NOMO-1 treated with DMSO at 0.1 percent for 48 hours (cell line): ENCODE results near the gene EYS.

Experiments
- DNase-seq: peaks from one replicate; lab custom pipeline; 2025; ENCODE audit not compliant: unreplicated experiment; lab: John Stamatoyannopoulos, UW

Gene EYS

DNA sequence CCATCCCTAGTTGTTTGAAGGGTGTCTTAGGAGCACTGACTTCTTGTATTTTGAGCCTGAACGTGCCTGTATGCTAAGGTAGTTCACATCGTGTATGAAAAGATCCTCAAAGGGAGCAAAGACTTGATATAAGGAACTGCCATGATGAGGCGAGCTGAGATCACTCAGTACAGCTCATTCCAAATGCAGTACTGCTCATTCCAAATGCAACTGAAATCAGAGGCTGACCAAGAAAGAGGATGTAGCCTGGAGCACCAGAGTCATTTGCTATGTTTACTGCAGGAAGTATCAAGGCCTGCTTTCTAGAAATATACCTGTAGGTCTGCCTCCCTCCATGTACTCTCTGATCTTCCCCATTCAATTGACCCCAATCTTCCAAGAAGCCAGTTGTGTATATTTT lies 832.2 kb downstream of the EYS start:
- no peak for DNase-seq

DNA sequence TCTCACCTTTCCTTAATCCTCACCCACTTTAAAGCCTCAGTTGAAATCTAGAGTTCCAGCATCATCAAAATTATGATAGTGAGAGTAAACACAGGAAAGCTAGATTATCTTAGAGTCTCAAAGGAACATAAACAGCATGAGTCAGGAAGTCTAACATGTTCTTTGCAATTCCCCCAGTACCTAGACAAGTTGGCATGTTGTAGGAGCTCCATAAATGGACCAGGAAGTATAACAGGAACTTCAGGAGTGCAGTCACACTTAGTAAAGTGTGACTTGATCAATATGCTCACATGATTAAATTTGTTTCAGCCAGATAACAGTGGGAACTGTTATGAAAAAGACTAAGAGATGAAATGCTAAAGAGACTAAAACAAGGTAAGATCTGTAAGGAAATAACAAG lies 834.4 kb downstream of the EYS start:
- no peak for DNase-seq

DNA sequence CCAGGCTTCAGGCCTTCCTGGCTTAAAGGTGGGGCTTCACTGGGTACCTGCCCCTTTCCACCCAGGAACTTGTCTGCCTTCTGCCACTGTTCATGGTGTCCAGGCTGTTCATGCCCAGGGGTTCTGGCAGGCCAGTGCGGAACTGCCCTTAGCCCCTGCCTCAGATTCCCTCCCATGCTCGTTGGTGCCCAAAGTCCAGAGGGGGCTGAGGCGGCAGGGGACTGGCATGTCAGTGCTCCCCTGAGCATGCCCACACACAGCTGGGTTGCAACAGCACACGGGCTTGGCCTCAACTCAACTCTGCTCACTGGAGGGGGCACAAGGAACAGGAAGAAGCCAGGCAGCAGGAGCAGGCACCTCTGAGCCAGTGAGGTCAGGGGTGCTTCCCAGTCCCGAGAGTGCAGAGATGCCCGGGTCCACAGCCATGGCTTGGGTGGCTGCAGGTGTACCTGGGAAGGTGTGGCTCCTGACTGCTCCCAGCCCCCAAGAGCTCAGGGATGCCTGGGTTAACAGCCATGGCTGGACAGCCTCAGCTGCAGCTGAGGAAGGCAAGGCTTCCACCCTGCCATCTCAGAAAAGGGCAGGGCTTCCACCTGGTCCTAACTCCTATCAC lies 845.9 kb downstream of the EYS start:
- no peak for DNase-seq

DNA sequence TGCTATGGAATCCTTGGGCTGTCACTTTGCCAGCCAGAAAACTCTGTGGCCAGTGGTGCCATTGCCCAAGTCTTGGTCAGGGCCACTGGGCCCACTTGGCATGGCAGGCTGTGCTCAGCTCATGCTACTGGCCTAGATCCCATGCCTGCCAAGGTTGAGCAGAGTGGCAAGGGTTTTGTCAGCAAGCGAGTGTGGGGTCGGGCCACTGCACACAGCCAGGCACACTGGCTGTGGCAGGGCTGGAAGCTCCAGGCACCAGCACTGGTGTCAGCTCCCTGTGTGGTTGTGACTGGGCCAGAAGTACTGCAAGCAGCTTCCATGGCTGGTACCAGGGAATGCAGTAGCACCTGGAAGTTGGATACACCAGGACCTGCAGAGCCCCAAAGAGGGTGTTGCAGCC lies 846.8 kb downstream of the EYS start:
- DNase-seq: no peak

DNA sequence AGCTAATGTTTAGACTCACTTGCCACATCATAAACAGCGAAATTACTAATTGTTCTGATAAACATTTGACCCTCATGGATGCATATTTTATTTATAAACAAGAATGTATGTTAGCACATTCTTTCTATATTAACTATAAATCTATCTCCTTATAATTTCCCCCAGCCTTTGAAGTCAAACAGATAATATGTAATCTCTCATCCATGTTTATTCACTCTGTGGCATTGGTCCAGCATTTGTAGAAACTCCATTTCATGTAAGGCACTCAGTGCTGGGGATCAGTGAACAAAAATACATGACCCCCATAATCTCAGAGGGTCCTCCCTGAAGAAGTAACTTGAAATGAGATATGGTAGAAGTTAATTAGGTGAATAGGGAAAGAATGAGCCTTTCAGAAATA lies 856.9 kb downstream of the EYS start:
- DNase-seq: no peak

DNA sequence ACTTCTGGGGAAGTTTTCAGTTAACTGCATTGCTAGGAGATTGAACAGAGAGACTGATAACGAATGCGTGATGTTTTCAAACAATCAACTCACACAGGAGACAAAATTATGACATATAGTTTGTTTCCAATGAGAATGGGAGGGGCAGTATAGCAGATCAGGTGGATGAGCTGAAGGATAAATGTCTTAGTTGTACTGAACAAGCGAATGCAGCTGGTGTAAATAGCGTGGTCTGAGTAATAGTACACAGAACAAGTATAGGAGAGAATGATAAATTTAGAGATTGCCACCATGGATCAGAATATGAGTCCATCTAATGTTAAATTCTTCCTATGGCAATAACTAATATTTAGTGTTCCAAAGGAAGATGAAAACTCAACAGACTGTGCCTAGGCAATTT lies 858.6 kb downstream of the EYS start:
- no peak for DNase-seq

DNA sequence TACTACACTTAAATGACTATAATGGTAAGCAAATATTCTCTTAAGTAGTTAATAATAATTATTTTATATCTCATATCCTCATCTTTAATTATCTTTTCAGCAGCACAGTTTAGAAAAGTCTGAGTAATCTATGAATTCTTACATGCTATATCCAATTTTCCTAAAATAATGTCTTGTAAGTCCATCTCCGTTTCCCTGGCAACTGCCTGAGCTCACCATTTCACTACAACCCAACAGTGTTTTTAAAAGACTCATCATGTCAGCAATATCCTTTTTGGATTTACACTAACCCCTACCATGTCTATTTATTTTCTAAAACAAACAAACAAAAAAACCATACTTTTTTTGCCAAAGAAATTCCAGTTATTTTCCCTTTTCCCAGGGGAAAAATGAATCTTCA lies 859.6 kb downstream of the EYS start:
- no peak for DNase-seq

DNA sequence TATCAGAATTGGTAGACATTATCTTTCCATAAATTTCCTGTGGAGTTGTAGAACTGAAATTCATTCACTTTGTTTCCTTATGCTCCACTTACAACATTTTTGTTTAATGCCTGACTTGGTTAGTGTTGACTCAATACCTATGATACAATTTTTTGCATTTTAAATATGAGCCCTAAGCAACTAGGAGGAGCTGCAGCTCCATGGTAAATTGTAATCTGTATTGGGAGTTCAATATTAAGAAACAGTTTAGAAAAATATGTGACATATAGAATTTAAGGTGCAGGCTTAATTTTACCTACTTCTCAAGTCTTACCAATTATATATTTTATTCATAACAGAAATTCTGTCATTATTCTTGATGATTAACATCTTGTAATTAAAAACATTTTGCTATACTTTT lies 868.3 kb downstream of the EYS start:
- DNase-seq: no peak

DNA sequence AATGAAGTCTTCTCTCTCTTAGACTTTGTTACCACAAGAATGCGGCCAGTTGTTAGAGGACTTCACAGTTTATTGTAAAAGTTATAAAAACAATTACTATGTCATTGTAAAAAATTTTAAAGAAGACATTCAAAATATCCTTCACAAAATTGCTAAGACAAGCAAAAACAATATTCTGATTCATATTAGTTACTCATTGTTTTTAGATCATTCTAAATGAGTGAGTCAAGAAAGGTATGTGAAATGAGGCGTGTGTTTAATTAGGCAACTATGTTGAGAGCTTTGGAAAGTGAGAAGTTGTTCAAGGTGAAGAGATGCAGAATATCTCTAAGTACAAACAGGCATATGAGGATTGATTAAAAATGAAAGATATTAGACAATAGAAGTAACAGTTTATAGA lies 875.3 kb downstream of the EYS start:
- DNase-seq: no peak

DNA sequence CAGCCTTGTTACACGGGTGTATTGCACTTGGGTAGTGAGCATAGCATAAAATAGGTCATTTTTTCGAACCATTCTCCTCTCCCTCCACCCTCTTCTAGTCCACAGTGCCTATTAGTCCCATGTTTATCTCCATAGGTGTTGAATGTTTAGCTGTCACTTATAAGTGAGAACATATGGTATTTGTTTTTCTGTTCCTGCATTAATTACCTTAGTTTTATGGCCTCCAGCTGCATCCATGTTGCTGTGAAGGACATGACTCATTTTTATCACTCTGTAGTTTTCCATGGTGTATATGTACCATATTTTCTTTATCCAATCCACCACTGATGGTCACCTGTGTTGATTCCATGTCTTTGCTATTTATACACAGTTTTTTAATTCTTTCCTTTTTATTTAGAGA lies 889.5 kb downstream of the EYS start:
- DNase-seq: no peak

DNA sequence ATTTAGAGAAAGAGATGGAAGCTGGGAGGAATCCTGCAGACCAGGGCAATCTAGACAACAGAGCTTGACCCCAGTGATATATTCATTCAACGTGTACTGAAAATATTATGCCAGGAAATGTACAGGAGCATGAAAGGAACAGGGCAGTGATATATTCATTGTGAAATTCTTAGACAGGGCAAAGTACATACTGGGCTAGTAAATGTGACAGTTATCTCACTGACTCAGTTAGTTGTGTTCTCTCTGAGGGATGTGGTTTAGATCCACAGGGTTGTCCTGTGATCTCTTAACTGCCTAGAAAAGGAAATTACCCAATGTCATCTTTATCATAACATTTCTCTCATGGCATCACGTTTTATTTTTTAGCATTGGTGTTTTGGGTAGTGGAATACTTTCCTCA lies 891.3 kb downstream of the EYS start:
- DNase-seq: peak; percentile 80

DNA sequence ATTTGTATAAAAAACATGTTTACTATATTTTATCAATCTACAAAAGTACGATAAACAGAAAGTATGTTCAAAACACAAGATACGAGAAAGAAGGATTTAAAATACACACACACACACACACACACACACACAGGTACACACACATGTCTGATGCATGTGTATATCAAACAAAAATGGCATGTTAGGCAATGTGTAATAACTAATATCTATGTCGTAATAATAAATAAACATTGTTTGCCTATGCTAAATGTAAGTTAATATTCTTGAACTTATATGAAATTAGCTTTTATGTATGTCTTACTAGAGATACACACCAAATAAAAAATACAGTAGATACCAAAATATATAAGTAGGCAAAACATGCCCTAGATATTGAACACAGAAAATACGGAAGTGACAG lies 894.9 kb downstream of the EYS start:
- DNase-seq: no peak

DNA sequence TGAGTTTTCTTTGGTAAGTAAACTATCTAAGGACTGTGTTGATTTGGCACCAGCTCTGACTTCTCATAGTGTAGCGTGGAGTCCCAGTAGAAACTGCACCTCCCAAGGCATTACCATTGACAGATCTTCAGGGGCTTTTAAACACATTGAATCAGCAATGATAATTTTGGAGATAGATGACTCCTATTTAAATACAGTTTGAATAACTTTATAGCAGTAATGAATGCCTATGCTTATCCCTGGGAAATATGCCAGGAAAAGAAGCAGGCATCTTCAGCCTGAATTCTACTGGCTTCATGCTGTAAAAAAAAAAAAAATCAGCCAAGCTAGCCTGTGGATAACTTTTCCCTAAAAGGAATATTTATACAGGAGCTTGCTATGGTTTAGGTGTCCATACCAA lies 895.9 kb downstream of the EYS start:
- DNase-seq: no peak

DNA sequence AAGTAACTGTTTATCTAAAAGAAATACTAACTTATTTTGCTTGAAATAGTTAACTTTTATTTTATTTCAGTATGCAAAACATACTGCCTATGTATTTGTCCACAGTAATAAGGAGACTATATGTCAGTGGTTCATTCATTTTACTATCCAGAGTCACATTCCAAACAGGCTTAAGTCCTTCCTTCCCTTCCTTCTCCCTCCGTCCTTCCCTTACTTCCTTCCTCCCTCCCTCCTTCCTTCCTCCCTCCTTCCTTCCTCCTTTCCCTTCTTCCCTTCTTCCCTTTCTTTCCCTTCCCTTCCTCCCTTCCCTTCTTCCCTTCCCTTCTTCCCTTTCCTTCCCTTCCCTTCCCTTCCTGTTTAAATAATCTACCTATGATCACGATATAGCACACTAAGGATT lies 899.2 kb downstream of the EYS start:
- no peak for DNase-seq

DNA sequence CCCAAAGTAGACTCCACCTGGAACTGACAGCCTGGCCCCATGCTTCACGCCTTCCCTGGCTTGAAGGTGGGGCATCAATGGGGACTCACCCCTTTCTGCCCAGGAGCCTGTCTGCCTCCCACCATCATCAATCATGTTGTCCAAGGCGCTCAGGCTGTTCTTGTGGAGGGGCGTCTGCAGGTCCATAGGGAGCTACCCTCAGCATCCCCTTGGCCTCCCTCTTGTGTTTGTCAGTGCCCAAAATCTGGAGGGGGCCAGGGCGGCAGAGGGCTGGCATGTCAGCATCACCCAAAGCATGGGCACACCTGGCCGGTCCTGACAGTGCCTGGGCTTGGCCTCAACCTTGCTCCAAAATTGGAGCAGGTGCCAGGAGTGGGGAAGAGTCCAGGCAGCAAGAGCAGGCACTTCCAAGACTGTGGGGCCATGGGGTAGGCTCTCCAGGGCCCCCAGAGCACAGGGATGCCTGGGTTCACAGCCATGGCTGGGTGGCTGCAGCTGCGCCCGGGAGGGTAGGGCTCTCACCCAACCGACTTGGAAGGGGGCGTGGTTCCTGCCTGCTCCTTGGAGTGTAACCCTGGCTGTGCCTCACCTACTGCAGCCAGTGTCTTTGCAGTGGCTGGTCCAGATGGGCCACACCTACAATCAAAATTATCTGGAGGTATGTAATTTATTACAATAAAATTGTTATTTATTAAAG lies 903.4 kb downstream of the EYS start:
- no peak for DNase-seq

DNA sequence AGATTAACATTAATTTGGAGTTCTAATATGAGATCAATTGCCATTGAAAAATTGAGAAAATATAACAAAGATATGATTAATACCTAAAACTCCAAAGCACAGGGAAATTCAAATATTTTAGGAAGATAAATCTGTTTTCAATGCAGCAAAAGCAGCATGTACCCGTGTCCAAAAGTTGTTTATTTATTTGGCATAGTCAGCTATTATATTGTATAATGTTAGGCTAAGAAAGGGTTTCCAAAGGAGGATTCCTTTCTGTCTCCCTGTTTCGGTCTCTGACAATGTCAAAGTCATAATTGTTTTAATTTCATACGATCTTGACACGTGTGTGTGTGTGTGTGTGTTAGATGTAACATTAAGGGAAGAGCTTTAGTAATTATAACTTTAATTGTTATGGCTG lies 914.5 kb downstream of the EYS start:
- DNase-seq: no peak

DNA sequence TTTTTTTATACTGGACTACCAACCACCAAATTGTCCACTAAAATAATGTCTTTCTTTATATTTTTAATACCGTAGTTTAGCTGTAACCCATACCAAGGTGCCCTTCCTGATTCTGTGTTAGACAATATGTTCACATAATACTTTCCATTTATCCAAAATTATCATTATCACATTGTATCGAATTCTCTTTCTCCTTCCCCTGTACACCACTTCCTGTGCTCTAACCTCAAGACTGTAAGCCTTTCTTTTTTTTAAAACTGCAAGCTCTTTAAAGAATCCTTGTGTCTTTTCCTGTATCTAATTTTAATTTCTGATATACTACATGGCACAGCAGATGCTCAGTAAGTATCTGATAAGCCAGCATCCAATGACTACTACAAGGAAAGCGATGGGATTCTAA lies 917.5 kb downstream of the EYS start:
- no peak for DNase-seq

DNA sequence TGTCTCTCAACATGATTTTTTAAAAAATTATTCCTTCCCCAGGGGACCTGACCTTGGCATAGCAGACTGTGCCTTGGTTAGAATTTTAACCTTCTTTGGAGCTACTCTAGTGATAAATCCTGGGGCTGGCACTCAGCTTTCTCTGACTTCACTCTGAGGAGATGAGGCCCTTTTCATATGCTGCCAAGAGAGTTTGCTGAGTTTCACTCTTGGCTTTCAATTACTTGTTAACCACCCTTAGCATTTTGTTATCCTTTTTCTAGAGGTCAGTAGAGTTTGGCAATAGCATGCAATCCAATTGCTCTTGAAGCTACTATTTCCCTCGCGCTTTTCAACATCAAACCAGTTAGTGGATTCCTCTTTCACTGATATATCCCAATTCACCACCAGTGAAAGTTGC lies 920.3 kb downstream of the EYS start:
- DNase-seq: no peak

DNA sequence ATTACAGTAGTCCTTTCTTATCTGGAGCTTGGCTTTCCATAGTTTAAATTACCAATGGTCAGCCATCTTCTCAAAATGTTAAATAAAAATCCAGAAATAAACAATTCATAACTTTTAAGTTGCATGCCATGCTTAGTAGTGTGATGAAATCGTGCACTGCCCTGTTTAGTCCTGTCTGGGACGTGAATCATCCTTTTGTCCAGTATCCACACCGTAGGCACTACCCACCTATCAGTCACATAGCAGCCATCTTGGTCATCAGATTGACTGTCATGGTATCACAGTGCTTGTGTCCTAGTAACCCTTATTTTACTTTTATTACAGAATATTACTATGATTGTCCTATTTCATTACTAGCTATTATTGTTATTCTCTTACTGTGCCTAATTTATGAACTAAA lies 924.1 kb downstream of the EYS start:
- no peak for DNase-seq

DNA sequence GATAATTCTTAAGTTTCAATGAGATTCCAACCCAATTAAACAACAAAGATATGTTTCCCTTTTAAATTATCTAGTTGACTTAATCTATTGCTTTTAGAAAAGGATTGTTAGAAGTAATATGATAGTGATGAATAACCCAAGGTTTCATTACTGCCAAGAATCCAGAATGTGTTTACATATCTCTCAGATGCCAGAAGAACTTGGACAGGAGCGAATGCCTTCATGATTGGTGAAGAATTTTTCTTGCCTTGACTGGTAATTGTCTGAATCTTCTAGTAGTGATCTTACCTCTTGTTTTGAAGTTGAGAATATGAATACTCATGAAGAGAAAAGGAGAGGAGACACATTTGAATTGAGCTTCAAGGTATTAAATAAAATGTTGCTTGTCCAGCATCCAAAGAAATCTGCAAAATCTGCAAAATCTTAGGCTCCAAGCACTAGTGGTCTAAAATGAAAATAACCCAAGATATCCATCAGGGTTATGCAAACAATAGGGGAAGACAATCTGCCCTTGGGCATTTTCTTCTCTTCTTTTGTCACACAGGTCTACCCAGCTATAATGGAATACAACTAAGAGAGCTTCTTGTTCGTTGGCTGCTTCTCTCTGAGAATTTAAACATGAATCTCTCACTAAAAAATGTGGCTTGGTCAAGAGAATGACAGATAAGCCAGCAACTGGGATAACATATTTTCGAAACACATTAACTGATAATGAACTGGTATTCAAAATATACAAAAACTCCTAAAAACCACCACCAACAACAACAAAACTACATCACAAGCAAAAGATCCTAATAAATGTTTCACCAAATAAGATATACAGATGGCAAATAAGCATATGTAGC lies 928.9 kb downstream of the EYS start:
- DNase-seq: no peak

DNA sequence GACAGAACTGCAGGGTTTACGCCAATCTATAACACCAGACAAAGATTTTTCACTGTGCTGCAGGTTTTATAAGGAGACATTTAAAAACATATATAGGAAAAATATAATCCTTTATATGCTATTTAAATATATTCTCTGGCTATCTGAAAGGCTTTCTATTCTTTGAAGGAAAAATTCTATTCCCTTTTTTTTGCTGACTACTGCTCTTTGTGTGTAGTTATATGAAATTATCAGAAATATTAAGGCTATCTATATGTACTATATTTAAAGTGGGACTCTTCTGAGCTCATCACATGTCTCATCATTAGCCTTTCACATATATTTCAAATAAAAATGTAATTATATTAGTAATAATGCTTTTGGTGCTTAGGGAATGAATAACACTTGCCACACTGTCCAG lies 930.7 kb downstream of the EYS start:
- DNase-seq: no peak

DNA sequence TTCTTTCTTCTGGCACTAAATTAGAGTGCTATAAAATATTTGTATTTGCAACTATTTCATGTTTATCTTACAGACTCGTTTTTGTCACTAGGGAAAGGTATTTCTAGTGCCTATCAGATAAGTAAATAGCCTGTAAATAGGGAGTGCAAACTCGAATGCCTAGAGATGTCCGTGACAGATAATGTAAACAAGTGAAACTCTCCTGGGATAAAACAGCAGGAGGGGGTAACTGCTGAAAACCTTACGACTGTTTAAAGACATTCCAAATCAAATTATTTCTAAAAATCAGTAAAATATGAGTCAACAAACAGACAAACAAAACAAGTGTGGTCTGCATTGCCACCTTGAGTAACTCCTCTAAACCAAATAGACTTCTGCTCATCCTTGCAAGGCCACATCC lies 932.1 kb downstream of the EYS start:
- no peak for DNase-seq
